Keratinocyte (primary cell): ENCODE measurements around the gene BICRAL. TPM values are rescaled to one million over a fixed set of nuclear protein-coding genes. Genes with fewer than 3 reads are reported as not detected.

ENCODE experiments used
- DNase-seq: peaks from one replicate; pipeline ENCODE4 v3.0.0-alpha.2; 2011; ENCODE audit warnings: low read depth, missing footprints, low spot score
- FAIRE-seq: peaks from 2 replicates; lab custom pipeline; 2011; peaks lifted over from hg19 to GRCh38; lab: Jason Lieb, UNC
- H2AFZ ChIP-seq: 2 replicates; pipeline ENCODE4 v1.6.0; 2012; ENCODE audit warnings: low read length, control low read depth, inconsistent platforms; ENCODE audit not compliant: control insufficient read depth
- H3K27ac ChIP-seq: 2 replicates; pipeline ENCODE4 v1.5.1; 2011; ENCODE audit warnings: low read length; ENCODE audit not compliant: control insufficient read depth, insufficient read depth
- H3K27me3 ChIP-seq: 3 replicates; pipeline ENCODE4 v1.6.0; 2011; ENCODE audit warnings: low read length; ENCODE audit not compliant: control insufficient read depth, insufficient read depth; ENCODE audit errors: extremely low read depth
- H3K36me3 ChIP-seq, 2 experiments: 2 replicates in 1 of 2; 3 replicates in 1 of 2; pipeline ENCODE4 v1.5.1; 2011; ENCODE audit warnings: low read length in 2 of 2, mild to moderate bottlenecking in 1 of 2; ENCODE audit not compliant: control insufficient read depth in 2 of 2, insufficient read depth in 2 of 2; ENCODE audit errors: extremely low read depth in 1 of 2
- H3K4me1 ChIP-seq: 3 replicates; pipeline ENCODE4 v1.5.1; 2011; ENCODE audit warnings: low read length; ENCODE audit not compliant: control insufficient read depth, insufficient read depth; ENCODE audit errors: extremely low read depth
- H3K4me2 ChIP-seq: 3 replicates; pipeline ENCODE4 v1.6.0; 2011; ENCODE audit warnings: low read depth, low read length; ENCODE audit not compliant: control insufficient read depth, insufficient read depth; ENCODE audit errors: extremely low read depth
- H3K4me3 ChIP-seq, 3 experiments: fragments of 200-600 bp in 1 of 3; sonication (generic) in 1 of 3; 2 replicates in 2 of 3; 3 replicates in 1 of 3; pipeline ENCODE4 v1.5.1; 2011 to 2016; ENCODE audit warnings: low read length in 3 of 3, mild to moderate bottlenecking in 3 of 3, control low read depth in 2 of 3, inconsistent platforms in 1 of 3, low read depth in 1 of 3, mixed read lengths in 1 of 3, mixed run types in 1 of 3, moderate library complexity in 1 of 3; ENCODE audit not compliant: control insufficient read depth in 2 of 3, insufficient read depth in 2 of 3; ENCODE audit errors: extremely low read depth in 1 of 3
- H3K79me2 ChIP-seq: 2 replicates; pipeline ENCODE4 v1.6.0; 2012; ENCODE audit warnings: low read length; ENCODE audit not compliant: control insufficient read depth, insufficient read depth
- H3K9ac ChIP-seq: 3 replicates; pipeline ENCODE4 v1.6.0; 2011; ENCODE audit warnings: low read length; ENCODE audit not compliant: control insufficient read depth, insufficient read depth; ENCODE audit errors: extremely low read depth
- H3K9me1 ChIP-seq: 3 replicates; pipeline ENCODE4 v1.6.0; 2011; ENCODE audit warnings: low read length; ENCODE audit not compliant: control insufficient read depth, insufficient read depth; ENCODE audit errors: extremely low read depth
- H3K9me3 ChIP-seq: 2 replicates; pipeline ENCODE4 v1.5.1; 2012; ENCODE audit warnings: low read depth, low read length; ENCODE audit not compliant: control insufficient read depth
- H4K20me1 ChIP-seq: 3 replicates; pipeline ENCODE4 v1.6.0; 2011; ENCODE audit warnings: low read length; ENCODE audit not compliant: control insufficient read depth, insufficient read depth; ENCODE audit errors: extremely low read depth
- EZH2 ChIP-seq: IDR thresholded peaks from one replicate; pipeline ENCODE4 v1.6.1; 2012; ENCODE audit warnings: inconsistent platforms, mild to moderate bottlenecking, low read length, moderate library complexity
- dilution Hi-C: fragments of 300-500 bp; cut with MboI; formaldehyde crosslinking; loops from one replicate; pipeline ENCODE4 v1.7.0; 2020; ENCODE audit warnings: low sequenced_read_pairs; ENCODE audit not compliant: extremely low pct_ligation_motif_present
- polyA plus RNA-seq, 5 experiments: library from polyadenylated mRNA; depleted of rRNA in 3 of 5; stranded (reverse) in 3 of 5; stranded (forward) in 1 of 5; unstranded in 1 of 5; fragments of >200 nt; gene quantifications; 1 replicate in 1 of 5; 2 replicates in 3 of 5; 3 replicates in 1 of 5; pipeline versions ENCODE4 v1.2.1 to v1.2.3, GENCODE V29; 2011 to 2012; ENCODE audit warnings: missing spikeins in 2 of 5, low read depth in 1 of 5, low replicate concordance in 1 of 5
- TF ChIP-seq, protein P1 (sequence below), 3 experiments: IDR thresholded peaks in 1 of 3; conservative IDR thresholded peaks in 1 of 3; optimal IDR thresholded peaks in 1 of 3; 2 replicates in 2 of 3; 3 replicates in 1 of 3; pipeline versions ENCODE3 to v1.5.1; 2011; ENCODE audit warnings: low read length in 3 of 3, mild to moderate bottlenecking in 3 of 3, moderate library complexity in 2 of 3, control low read depth in 1 of 3, inconsistent platforms in 1 of 3; ENCODE audit not compliant: insufficient read depth in 2 of 3; ENCODE audit errors: extremely low read depth in 1 of 3

Gene BICRAL
- polyA plus RNA-seq, 1 donor (not counting 4 experiments of a cell fraction or from before 2014, with no cell fraction given), result 5.0 TPM

- H3K79me2 ChIP-seq, result no peaks in the 10 kb centered on the region
- no peaks in the 10 kb centered on the region for H4K20me1 ChIP-seq
- dilution Hi-C loops, result no loop called here
- peaks cover 0 to 2% of the 10 kb centered on the region in 2 experiments for H3K36me3 ChIP-seq
- no peak overlapping the region for H2AFZ ChIP-seq
- H3K27ac ChIP-seq, result no peak overlapping the region
- no peak overlapping the region for H3K4me2 ChIP-seq
- FAIRE-seq (no peak), DNase-seq (no peak)
- no peak overlapping the region for H3K4me3 ChIP-seq
- no peaks in the 10 kb centered on the region for H3K9me1 ChIP-seq
- H3K9ac ChIP-seq, result no peak overlapping the region
- no peaks in the 10 kb centered on the region for H3K27me3 ChIP-seq
- no peak for TF ChIP-seq EZH2
- TF ChIP-seq, protein P1, sequence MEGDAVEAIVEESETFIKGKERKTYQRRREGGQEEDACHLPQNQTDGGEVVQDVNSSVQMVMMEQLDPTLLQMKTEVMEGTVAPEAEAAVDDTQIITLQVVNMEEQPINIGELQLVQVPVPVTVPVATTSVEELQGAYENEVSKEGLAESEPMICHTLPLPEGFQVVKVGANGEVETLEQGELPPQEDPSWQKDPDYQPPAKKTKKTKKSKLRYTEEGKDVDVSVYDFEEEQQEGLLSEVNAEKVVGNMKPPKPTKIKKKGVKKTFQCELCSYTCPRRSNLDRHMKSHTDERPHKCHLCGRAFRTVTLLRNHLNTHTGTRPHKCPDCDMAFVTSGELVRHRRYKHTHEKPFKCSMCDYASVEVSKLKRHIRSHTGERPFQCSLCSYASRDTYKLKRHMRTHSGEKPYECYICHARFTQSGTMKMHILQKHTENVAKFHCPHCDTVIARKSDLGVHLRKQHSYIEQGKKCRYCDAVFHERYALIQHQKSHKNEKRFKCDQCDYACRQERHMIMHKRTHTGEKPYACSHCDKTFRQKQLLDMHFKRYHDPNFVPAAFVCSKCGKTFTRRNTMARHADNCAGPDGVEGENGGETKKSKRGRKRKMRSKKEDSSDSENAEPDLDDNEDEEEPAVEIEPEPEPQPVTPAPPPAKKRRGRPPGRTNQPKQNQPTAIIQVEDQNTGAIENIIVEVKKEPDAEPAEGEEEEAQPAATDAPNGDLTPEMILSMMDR (optimal IDR thresholded peaks at IDR 0.05 in 1 of 3, IDR thresholded peaks at IDR 0.05 in 1 of 3, conservative IDR thresholded peaks at IDR 0.05 in 1 of 3; ENCODE audit: extremely low read depth in 1 of 3, insufficient read depth in 2 of 3, low read length in 3 of 3), result no peak
- H3K9me3 ChIP-seq, result no peaks in the 10 kb centered on the region
- H3K4me1 ChIP-seq, result peaks cover 5% of the 10 kb centered on the region
These were observed 18.9 kb upstream of the BICRAL start for GRCh38 chr6:42762950-42763349.

DNA sequence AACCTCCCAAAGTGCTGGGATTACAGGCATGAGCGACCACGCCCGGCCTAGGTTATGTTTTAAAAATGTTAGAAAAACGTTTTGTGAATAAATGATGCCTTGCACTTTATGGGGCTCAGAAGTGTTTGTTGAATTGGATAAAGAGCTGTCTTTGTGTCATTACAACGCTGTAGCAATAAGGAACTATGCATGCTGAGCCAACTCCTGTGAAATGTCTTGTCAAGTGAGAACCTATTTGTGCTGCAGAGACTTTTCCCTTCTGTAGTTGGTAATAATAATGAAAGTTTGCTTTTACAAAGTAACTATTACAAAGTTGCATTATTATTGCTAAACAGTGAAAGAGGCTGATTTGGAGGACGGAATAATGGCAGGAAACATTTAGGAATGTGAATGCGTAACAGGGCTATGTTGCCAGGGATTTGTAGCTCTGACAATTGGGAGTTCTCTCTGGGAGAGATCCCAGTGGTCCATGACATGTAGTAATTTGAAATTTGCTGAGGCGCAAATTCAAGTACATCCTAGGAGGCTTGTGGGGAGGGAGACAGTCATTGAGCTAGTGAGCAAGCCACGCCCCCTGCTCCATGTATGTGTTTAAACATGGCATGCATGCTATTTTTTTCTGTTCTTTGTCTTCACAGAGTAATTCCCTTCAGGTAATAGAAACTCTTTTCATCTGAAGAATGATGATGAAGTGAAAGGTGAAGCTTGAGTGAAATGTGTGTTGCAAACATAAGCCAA, 16.8 kb upstream of the BICRAL start:
- dilution Hi-C loops, result no loop called here
- DNase-seq (no peak), FAIRE-seq (no peak)
- no peaks in the 10 kb centered on the region for H3K9me1 ChIP-seq
- no peaks in the 10 kb centered on the region for H3K27me3 ChIP-seq
- H3K27ac ChIP-seq, result no peak overlapping the region
- H3K4me1 ChIP-seq, result peaks cover 5% of the 10 kb centered on the region
- H3K79me2 ChIP-seq, result no peaks in the 10 kb centered on the region
- no peak overlapping the region for H3K9ac ChIP-seq
- TF ChIP-seq, protein P1 (optimal IDR thresholded peaks at IDR 0.05 in 1 of 3, IDR thresholded peaks at IDR 0.05 in 1 of 3, conservative IDR thresholded peaks at IDR 0.05 in 1 of 3; ENCODE audit: extremely low read depth in 1 of 3, insufficient read depth in 2 of 3, low read length in 3 of 3), result no peak
- no peak for TF ChIP-seq EZH2
- no peak overlapping the region for H3K4me3 ChIP-seq
- no peak overlapping the region for H3K4me2 ChIP-seq
- no peak overlapping the region for H2AFZ ChIP-seq
- no peaks in the 10 kb centered on the region for H3K9me3 ChIP-seq
- H3K36me3 ChIP-seq, result no peaks in the 10 kb centered on the region
- no peaks in the 10 kb centered on the region for H4K20me1 ChIP-seq
